T1000 (cell line): ENCODE results near the gene GALE.
"Not testable (repeated sequence)": the region's sequence is repeated elsewhere in the genome, so short reads cannot be mapped to it uniquely, and the experiment has no call there.

Experiments used
- DNase-seq: peaks from one replicate; lab custom pipeline; 2025; ENCODE audit warnings: mixed read lengths; lab: John Stamatoyannopoulos, UW

The GALE gene

DNA sequence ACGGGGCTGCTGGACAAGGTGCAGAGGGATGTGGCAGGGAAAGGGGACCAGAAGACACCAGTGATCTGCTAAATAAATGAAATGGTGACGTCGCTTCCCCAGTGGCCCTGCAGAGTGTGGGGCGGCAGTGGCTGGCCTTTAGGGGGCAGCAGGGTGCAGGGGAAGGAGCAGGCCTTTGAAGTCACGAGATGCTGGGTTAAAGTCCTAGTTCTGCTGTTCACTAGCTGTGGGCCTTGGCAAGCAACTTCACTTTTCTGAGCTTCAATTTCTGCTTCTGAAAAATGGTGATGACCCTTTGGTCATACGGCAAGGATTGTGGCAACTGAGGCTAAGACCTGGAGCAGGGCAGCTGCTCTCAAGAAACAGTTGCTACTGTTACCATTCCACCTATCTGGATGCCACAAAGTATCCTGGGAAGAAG lies 9.2 kb upstream of the GALE start:
- DNase-seq, result peak; percentile 19

DNA sequence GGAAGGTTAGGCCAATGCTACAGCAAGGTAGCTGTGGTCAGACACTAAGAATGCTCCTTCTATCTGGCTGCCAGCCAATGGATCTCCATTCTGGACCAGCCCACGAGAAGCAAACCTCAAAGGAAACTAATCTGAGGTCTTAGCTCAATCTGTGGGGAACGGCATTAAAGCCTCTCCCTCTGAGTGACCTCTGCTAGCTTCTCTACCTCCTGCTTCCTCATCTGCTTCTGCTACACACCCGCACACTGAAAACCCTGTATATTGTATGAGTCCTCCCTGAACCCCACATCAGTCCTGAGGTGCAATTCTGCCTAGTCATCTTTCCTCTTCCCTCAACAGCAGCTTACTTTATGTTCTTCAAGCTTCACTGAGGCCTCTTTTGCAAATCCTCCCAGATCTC lies 6.9 kb upstream of the GALE start:
- DNase-seq, result no peak

DNA sequence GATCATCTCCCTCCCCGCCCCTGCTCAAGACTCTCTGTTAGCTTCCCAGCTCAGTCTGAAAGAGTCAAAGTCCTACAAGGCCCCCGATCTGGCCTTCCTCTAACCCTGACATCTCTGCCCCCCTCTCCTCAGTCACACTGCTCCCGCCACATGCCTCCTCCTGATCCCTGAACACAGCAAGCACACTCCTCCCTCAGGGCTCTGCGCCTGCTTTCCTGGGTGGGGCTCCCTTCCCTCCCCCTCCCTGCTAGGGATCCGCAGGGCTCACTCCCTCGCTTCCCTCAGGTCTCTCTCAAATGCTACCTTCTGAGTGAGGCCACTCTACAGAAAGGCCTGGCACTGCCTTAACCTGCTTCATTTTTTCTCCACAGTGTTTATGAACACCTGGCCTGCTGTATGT lies 5.7 kb upstream of the GALE start:
- DNase-seq, result no peak

DNA sequence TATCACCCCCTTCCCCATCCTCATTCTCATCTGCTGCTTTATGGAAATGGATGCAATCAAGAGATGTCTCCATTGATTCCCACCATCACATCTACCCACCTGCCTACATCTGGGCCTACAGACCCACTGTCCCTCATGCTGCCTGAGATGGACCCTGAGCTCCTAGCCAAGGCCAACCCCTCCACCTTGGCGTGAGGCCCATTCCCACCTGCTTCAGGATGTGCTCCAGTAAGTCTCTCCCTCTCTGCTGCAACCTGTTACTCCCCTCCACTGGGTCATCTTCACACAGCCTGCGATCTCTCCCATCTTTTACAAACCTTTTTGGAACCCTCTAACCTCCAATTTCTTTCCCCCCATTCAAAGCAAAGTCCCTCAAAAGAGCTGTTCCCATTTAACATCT lies 4.5 kb upstream of the GALE start:
- no peak for DNase-seq

DNA sequence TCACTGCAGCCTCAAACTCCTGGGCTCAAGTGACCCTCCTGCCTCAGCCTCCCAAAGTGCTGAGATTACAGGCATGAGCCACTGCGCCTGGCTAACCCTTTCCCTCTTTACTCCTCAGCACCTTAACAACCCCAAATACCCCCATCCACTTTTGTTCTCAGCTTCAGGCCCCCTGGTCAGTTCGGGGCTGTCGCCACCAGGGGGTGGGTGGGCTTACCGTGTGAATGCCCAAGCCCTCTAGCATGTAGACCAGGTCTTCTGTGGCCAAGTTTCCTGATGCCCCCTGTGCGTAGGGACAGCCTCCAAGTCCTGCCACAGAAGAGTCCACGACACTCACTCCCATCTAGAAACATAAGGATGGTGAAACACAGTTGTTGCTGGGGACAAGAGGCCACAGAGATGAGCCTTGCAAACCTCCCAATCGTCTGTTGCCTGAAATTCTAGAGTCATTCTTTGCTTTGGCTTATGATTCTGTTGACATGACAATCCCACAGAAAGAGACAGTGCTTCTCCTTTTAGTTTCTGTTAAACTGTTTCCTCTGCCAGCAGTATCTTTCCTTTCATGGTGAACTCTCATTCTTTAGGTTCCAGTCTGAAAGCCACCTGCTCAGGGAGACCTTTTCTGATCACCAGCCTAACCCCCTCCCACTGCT lies 3.8 kb upstream of the GALE start:
- no peak for DNase-seq

DNA sequence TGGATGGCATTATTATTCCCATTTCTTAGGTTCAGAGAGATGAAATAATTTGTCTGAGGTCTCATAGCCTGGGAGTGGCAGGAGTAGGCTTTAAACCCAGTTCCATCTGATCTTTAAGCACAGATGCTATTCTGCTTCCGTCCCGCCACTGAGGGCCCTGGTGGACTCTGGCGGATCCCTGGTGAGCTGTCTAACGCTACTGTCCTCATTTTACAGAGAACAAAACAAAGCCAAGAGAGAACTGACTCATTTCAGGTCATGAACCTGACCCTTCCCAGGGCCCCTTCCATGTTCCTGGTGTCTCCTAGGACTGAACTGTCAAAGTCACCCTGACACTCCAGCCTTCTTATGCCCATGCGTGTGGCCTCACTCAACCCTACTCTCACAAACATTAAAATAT lies 3.1 kb upstream of the GALE start:
- DNase-seq, result no peak

DNA sequence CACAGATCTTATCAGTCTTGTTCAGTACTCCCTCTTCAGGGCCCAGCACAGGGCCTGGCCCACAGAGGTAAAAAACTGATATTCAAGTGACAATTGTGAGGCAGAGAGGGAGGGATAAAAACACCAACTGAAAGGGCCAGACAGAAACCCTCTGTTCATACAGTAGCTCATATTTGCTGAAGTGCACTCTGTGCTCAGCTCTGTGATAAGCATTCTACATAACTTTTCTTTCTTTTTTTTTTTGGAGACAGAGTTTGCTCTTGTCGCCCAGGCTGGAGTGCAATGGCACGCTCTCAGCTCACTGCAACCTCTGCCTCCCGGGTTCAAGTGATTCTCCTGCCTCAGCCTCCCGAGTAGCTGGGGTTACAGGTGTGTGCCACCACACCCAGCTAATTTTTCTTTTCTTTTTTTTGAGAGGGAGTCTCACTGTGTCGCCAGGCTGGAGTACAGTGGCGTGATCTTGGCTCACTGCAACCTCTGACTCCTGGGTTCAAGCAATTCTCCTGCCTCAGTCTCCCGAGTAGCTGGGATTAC lies 2.3 kb upstream of the GALE start:
- DNase-seq, result not testable (repeated sequence)

DNA sequence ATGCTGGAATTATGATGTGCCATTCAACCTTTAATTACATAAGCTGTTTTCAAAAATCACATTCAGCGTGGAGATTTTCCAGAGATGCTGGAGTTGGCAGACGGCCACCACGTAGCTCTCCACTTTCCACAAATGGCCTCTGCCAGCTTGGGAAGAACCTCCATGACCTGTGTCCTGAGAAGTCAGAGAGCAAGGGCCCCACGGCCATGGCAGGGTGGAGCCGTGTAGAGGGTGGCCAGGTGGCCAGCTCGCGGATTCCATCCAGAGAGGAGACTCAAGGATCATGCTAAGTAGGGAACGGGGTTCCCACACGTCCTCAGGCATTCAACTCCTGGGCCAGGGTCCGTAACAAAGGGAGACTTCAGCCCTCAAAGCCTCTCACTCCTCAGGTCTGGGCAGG lies 1.3 kb upstream of the GALE start:
- no peak for DNase-seq

DNA sequence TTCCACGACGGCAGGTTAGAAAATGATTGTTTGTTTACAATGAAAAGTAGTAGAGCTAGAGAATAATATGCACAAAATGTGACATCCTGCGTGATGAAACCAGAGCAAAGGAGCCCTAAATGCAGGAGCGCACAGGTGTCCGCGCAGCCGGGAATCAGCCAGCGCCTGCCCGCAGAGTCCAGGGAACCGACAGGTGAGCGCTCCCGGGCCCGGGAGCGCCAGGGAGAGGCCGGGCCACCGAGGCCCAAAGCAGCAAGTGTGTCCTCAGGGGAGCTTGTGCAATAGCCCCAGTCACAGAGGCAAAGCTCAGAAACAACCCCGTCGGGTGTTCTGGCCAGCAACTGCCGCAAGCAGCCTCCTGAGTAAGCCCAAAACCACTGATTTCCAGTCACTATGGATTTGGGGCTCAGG lies 789 bp upstream of the GALE start:
- no peak for DNase-seq

DNA sequence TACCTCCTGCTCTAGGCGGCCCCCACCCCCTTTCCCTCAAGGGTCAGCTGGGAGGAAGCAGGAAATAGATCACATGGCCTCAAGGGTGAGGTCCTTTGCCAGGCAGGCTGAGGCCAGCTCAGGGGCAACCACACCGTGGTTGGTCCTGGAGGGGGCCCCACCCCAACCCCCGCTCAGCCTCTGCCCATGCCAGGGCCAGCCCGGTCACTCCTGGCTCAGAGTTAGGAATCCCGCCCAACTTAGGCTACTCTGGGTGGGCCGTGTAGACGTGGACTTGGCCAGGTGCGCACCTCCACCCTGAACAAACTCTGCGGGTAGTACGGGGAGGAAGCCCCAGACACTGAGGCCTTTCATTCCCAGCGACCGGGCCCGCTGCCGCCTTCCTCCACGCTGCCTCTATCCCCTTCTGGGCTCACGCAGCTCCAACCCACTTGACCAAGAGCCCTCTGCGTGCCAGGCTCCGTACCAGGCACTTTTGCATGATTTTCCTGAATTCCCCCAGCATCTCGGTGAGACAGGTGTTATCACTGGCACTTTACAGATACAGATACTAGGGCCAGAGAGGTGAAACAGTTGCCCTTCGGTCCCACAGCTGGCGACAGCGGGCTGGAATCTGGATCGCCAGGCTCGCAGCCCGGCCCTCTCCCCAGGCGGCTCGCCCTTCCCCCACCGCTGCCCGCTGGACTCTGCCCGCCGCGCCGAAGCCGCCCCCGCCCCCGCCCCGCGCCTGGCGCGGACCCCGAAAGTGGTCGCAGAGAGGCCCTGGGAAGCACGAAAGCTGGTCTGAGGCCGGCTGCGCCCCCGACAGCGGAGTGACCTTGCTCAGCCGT lies 769 bp downstream of the GALE start:
- DNase-seq, result peak; percentile 72

DNA sequence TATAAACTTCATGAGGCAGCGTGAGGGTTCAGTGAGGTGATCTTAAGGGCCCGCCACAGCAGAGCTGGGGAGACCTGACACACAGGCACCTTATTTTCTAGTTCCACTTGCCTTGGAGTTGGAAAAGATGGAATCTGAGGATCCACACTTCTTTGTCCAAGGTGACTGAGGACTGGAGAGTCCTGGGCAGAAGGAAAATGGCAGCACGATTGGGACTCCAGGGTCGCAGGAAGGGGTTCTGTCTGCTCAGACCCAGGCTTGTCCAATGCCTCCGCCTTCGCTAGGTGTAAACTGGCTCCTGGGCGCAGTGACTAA lies 1.3 kb downstream of the GALE start:
- no peak for DNase-seq

DNA sequence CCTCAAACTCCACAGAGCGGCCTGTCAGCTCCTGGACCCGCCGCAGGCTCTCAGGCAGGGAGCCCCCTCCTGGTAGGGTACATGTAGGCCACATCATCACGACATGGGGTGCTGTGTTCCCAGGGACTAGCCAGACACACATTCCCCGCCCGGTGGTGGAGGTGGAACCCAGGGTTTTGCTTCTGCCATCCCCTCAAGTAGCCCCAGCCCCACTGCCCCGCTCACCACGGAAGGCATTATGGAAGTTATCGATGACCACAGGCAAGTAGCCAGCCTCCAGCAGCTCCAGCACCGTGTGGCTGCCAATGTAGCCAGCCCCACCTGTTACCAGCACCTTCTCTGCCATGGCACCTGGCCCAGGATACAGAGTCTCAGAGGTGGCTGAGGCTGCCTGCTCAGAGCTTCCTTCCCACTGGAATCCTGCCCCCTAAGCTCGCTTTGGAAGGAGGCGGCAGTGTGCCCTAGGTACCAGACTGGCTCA lies 1.9 kb downstream of the GALE start:
- no peak for DNase-seq

DNA sequence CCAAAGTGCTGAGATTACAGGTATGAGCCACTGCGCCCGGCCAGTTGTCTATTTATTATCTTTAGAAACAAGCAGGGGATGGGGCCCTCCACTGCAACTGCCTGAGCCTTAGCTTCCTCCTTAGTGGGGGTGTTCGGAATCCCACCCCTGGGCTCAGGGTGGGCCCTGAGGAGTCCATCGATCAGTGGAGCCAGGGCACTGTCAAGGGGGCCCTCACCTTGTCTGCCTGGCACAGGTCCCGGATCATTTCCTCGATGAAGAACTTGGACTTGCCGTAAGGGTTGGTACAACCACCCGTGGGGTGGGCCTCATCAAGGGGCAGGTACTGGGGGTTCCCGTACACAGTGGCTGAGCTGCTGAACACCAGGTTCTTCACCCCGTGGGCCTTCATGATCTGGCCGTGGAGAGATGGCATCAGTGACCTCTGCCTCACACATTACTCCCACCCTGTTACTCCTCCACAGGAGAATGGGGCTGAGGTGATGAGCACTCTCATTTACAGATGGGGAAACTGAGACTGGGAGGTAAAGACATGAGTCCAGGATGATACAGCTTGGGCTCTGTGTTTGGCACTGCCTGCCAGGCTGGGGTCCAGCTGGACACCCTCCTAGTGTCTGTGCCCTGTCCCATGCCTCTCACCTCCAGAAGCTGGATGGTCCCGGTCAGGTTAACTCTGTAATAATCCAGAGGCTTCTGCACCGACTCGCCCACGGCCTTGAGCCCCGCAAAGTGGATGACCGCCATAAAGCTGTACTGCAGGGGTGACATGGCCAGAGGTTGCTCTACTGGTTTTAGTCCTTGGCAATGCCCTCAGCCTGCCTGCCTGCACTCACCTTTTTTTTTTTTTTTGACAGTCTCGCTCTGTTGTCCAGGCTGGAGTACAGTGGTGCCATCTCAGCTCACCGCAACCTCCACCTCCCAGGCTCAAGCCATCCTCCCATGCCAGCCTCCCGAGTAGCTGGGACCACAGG lies 2.8 kb downstream of the GALE start:
- DNase-seq, result no peak

DNA sequence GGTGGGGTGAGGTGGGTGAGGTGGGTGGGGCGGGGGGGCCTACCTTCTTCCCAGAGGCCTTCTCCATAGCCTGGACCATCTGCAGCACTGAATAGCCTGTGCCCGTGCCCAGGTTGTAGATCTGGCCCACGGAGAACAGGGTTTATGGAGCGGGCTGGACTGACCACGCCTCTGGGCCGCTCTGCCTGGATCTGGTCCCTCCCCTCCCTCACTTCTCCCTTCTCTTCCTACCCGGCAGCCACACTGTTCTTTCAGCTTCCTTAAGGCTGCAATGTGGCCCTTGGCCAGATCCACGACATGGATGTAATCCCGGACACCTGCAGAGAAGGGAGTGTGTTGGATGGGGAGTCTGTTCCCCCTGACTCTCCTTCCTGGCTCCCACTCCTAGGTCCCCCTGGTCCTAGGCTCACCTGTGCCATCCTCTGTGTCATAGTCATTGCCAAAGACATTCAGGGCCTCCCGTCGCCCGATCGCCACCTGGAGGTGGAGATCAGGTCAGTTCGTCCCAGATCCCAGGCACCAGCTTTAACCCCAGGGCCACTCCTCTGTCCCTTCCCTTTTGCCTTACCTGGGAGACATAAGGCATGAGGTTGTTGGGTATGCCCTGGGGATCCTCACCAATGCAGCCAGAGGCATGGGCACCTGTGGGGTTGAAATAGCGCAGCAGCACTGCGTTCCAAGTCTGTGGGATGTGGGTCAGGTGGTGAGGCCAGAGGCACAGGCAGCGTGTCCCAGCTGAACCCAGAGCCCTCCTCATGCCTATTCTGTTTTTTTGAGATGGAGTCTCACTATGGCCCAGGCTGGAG lies 3.9 kb downstream of the GALE start:
- DNase-seq, result no peak

DNA sequence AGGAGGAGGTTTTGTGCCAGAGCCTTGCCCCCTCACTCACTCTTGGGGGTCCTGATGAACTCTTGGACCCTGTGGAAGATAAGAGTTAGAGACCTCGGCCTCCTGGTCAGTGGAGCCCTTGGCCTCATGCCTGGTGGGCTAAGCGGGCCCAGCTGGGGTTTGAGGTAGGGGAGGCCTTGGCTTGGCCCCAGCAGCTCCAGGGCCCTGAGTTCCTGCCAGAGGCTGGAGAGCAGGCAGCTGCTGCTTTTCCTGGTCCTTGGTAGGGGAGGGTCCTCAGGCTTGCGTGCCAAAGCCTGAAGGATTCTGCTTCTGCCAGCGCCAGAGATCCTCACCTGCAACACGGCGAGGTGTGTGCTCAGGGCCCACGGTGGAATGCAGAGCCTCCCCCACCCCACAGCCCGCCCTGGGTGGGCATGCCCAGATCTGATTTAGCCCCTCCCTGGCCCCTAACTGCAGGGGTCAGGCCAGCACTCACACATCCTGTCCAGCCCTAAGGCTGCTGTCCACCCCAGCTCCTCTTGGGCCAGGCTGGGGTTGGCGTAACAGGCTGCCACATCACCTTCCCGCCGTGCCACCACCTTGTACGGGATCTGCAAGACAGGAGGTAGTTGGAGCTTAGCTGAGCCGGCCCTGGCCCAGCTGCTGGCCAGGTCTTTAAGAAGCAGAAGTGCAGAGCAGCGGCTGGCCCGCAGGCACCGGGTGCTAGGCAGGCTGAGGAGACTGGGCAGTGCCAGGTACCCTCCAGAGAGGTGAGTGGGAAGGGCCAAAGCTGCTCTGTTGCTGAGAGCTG lies 4.7 kb downstream of the GALE start:
- no peak for DNase-seq

DNA sequence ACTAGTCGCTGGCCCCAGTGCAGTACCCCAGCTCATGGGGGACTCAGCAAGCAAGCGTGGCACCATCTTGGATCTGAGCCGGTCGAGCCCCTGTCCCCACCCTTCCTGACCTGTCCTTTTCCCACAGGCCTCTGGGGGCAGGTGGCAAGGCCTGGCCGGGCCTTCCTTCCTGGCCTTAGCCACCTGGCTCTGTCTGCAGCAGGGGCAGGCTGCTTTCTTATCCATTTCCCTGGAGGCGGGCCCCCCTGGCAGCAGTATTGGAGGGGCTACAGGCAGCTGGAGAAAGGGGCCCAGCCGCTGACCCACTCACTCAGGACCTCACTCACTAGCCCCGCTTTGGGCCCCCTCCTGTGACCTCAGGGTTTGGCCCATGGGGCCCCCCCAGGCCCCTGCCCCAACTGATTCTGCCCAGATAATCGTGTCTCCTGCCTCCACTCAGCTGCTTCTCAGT lies 5.8 kb downstream of the GALE start:
- DNase-seq, result not testable (repeated sequence)

DNA sequence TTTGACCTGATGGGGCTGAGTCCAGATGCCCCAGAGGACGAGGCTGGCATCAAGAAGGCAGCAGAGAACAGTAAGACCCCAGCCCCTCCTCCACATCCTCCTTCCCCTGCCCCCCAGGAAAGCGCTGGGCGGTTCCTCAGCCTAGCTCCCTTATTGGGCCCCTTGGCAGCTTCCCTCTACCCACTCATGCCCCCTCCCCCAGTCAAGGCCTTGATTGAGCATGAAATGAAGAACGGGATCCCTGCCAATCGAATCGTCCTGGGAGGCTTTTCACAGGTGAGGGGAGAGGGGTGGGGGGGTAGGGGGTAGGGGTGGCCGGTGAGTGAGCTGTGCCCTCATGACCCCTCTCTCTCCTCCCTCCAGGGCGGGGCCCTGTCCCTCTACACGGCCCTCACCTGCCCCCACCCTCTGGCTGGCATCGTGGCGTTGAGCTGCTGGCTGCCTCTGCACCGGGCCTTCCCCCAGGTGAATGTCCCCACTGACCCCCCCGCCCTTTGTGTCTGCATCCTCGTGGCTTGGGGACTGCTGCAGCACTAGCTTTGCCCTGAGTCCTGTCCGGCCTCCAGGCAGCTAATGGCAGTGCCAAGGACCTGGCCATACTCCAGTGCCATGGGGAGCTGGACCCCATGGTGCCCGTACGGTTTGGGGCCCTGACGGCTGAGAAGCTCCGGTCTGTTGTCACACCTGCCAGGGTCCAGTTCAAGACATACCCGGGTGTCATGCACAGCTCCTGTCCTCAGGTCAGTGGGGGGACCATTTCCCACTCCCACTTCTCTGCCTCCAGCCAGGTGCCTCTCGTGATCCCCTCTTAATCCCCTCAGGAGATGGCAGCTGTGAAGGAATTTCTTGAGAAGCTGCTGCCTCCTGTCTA lies 6.5 kb downstream of the GALE start:
- no peak for DNase-seq

DNA sequence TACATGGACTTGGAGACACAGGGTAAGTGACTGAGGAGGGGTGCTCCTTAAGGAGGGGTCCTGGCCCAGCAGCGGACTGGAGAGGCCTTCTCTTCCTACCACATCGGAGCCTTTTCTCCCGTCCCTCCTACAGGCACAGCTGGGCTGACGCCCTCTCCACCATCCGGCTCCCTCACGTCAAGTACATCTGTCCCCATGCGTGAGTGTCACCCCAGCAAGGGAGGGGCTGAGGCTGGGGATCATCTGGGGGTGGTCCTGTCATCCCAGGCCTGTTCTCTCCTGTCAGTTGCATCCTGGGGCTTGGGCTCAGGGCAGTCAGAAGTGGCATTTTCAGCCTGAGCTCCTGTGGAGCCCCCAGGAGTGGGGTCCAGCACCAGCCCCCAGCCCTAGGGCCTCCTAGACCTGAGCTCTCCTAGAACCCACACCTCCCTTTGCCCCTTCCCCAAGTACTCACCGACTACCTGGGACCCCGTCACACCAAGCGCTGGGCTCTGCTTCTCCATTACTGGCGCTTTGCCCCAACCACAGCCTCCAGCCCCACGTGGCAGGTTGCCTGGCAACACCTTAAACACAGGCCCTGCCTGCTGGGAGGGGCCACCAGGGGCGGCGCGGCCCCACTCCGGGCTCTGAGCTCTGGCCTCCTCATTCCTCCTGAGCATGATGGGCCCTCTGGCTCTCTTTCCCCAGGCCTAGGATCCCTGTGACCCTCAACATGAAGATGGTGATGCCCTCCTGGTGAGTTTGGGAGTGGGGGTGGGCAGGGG lies 7.4 kb downstream of the GALE start:
- DNase-seq, result peak; percentile 38
